ENCODE measurements around the gene GPANK1. TPM values are rescaled to one million over a fixed set of nuclear protein-coding genes. Genes with fewer than 3 reads are reported as not detected.

Gene GPANK1
- total and polyA plus RNA-seq, 4 donors, result 12.7 to 16.6 (median 14.5) TPM

- TF ChIP-seq CTCF (IDR thresholded peaks at IDR 0.05; ENCODE audit: control extremely low read depth, extremely low read depth), result no peak
- no peak for DNase-seq
- H3K36me3 ChIP-seq (ENCODE audit: control insufficient read depth in 4 of 4, insufficient read depth in 4 of 4, low read length in 4 of 4), result no peaks in the 10 kb centered on the region
- H3K27ac ChIP-seq (ENCODE audit: low read depth in 1 of 2, low read length in 1 of 2), result no peak overlapping the region
- H3K4me3 ChIP-seq, result no peak overlapping the region
- WGBS, 2 donors, result 96 to 100% methylated on average over 3 of the region's 3 CpGs
- H3K27me3 ChIP-seq (ENCODE audit: control insufficient read depth in 3 of 3, insufficient read depth in 3 of 3, low read length in 2 of 3), result no peaks in the 10 kb centered on the region
- no peak overlapping the region for H3K9ac ChIP-seq (ENCODE audit: insufficient read depth in 1 of 2, low read length in 2 of 2)
- no peaks in the 10 kb centered on the region for H3K9me3 ChIP-seq (ENCODE audit: control insufficient read depth in 4 of 4, insufficient read depth in 3 of 4, low read length in 3 of 4)
- no peak for ATAC-seq (ENCODE audit: insufficient read depth, low FRiP score)
- H3K4me1 ChIP-seq (ENCODE audit: control insufficient read depth in 5 of 5, insufficient read depth in 5 of 5, low read length in 5 of 5), result peaks cover 0 to 8% (median 0%) of the 10 kb centered on the region in 5 donors
Measured at GRCh38 chr6:31708224-31708623, 43.4 kb upstream of the GPANK1 start.

GRCh38 chr6:31707701-31708100 is 42.9 kb upstream of the GPANK1 start:
- WGBS, 2 donors, result 85 to 88% methylated on average over 10 of the region's 10 CpGs
- Histone ChIP-seq H3K4me3 (no peak overlapping the region), H3K27me3 (ENCODE audit: control insufficient read depth in 3 of 3, insufficient read depth in 3 of 3, low read length in 2 of 3) (no peaks in the 10 kb centered on the region), H3K27ac (ENCODE audit: low read depth in 1 of 2, low read length in 1 of 2) (no peak overlapping the region), H3K4me1 (ENCODE audit: control insufficient read depth in 5 of 5, insufficient read depth in 5 of 5, low read length in 5 of 5) (peaks cover 0 to 8% (median 0%) of the 10 kb centered on the region in 5 donors), H3K9me3 (ENCODE audit: control insufficient read depth in 4 of 4, insufficient read depth in 3 of 4, low read length in 3 of 4) (no peaks in the 10 kb centered on the region), H3K9ac (ENCODE audit: insufficient read depth in 1 of 2, low read length in 2 of 2) (no peak overlapping the region), H3K36me3 (ENCODE audit: control insufficient read depth in 4 of 4, insufficient read depth in 4 of 4, low read length in 4 of 4) (no peaks in the 10 kb centered on the region)
- ATAC-seq (ENCODE audit: insufficient read depth, low FRiP score) (no peak), DNase-seq (no peak)
- no peak for TF ChIP-seq CTCF (IDR thresholded peaks at IDR 0.05; ENCODE audit: control extremely low read depth, extremely low read depth)

- 62 to 79% methylated on average over 3 of the region's 3 CpGs for WGBS, 2 donors
- DNase-seq (no peak), ATAC-seq (ENCODE audit: insufficient read depth, low FRiP score) (no peak)
- no peak within 1 kb of the TSS for H3K4me3 ChIP-seq
- H3K4me1 ChIP-seq (ENCODE audit: control insufficient read depth in 5 of 5, insufficient read depth in 5 of 5, low read length in 5 of 5), result peaks cover 5 to 12% (median 6%) of the 10 kb centered on the region in 5 donors
- TF ChIP-seq CTCF (IDR thresholded peaks at IDR 0.05; ENCODE audit: control extremely low read depth, extremely low read depth), result no peak
- H3K9me3 ChIP-seq (ENCODE audit: control insufficient read depth in 4 of 4, insufficient read depth in 3 of 4, low read length in 3 of 4), result no peaks in the 10 kb centered on the region
- no peaks in the 10 kb centered on the region for H3K27me3 ChIP-seq (ENCODE audit: control insufficient read depth in 3 of 3, insufficient read depth in 3 of 3, low read length in 2 of 3)
- no peak within 1 kb of the TSS for H3K9ac ChIP-seq (ENCODE audit: insufficient read depth in 1 of 2, low read length in 2 of 2)
- H3K36me3 ChIP-seq (ENCODE audit: control insufficient read depth in 4 of 4, insufficient read depth in 4 of 4, low read length in 4 of 4), result no peaks in the 10 kb centered on the region
- no peak within 1 kb of the TSS for H3K27ac ChIP-seq (ENCODE audit: low read depth in 1 of 2, low read length in 1 of 2)
Measured at GRCh38 chr6:31706599-31706998, 41.8 kb upstream of the GPANK1 start, which contains the start of gene LY6G6F. LY6G6F (plus strand) TSS chr6:31706866; CDS start chr6:31706907, 41 bp downstream.

GRCh38 chr6:31705931-31706330 is 41.1 kb upstream of the GPANK1 start:
- no peak for ATAC-seq (ENCODE audit: insufficient read depth, low FRiP score)
- WGBS, 2 donors, result 94 to 96% methylated on average over 6 of the region's 6 CpGs
- no peak for TF ChIP-seq CTCF (IDR thresholded peaks at IDR 0.05; ENCODE audit: control extremely low read depth, extremely low read depth)

More at GRCh38 chr6:31705931-31706330, 41.1 kb upstream of the GPANK1 start:
- Histone ChIP-seq H3K9me3 (ENCODE audit: control insufficient read depth in 4 of 4, insufficient read depth in 3 of 4, low read length in 3 of 4) (no peaks in the 10 kb centered on the region), H3K36me3 (ENCODE audit: control insufficient read depth in 4 of 4, insufficient read depth in 4 of 4, low read length in 4 of 4) (peaks cover 0 to under 1% (median under 1%) of the 10 kb centered on the region in 4 donors), H3K27me3 (ENCODE audit: control insufficient read depth in 3 of 3, insufficient read depth in 3 of 3, low read length in 2 of 3) (no peaks in the 10 kb centered on the region), H3K4me1 (ENCODE audit: control insufficient read depth in 5 of 5, insufficient read depth in 5 of 5, low read length in 5 of 5) (peaks cover 6 to 13% (median 9%) of the 10 kb centered on the region in 5 donors), H3K27ac (ENCODE audit: low read depth in 1 of 2, low read length in 1 of 2) (no peak overlapping the region), H3K4me3 (no peak overlapping the region), H3K9ac (ENCODE audit: insufficient read depth in 1 of 2, low read length in 2 of 2) (no peak overlapping the region)
- no peak for DNase-seq

Measured in lung (tissue), 12 donors.